GM21825 (cell line): ENCODE results near the gene EPB41L1.

Source experiments
- ATAC-seq: cut with Tn5 transposase; IDR thresholded peaks from one replicate; pipeline ENCODE4 v1.9.1; 2021; ENCODE audit warnings: mild to moderate bottlenecking, moderate library complexity; ENCODE audit not compliant: unreplicated experiment

EPB41L1 gene

GRCh38 chr20:36154700-36155628 lies at the start of gene EPB41L1:
EPB41L1 (plus strand) TSS chr20:36154740; CDS start chr20:36173778, 19,038 bp downstream.
- ATAC-seq: no peak

GRCh38 chr20:36104856-36105255 lies 49.7 kb upstream of the EPB41L1 start:
- no peak for ATAC-seq

- no peak for ATAC-seq
Observed at GRCh38 chr20:36105711-36106226, 48.8 kb upstream of the EPB41L1 start.

GRCh38 chr20:36106606-36107005 lies 47.9 kb upstream of the EPB41L1 start:
- no peak for ATAC-seq

- ATAC-seq: no peak
Observed at GRCh38 chr20:36107881-36108280, 46.7 kb upstream of the EPB41L1 start.

- no peak for ATAC-seq
Observed at GRCh38 chr20:36109251-36109947, 45.1 kb upstream of the EPB41L1 start.

- ATAC-seq: no peak
Observed at GRCh38 chr20:36110994-36111393, 43.5 kb upstream of the EPB41L1 start.

GRCh38 chr20:36112112-36112511 lies 42.4 kb upstream of the EPB41L1 start:
- no peak for ATAC-seq

GRCh38 chr20:36113036-36113435 lies 41.5 kb upstream of the EPB41L1 start:
- ATAC-seq: no peak

GRCh38 chr20:36113566-36114250 lies 40.8 kb upstream of the EPB41L1 start:
- no peak for ATAC-seq

GRCh38 chr20:36114707-36115106 lies 39.8 kb upstream of the EPB41L1 start:
- no peak for ATAC-seq

- ATAC-seq: no peak
Observed at GRCh38 chr20:36115925-36116324, 38.6 kb upstream of the EPB41L1 start.

- no peak for ATAC-seq
Observed at GRCh38 chr20:36116807-36117441, 37.6 kb upstream of the EPB41L1 start.

- ATAC-seq: no peak
Observed at GRCh38 chr20:36117638-36118037, 36.9 kb upstream of the EPB41L1 start.

- ATAC-seq: no peak
Observed at GRCh38 chr20:36118371-36118770, 36.2 kb upstream of the EPB41L1 start.

GRCh38 chr20:36119537-36119936 lies 35.0 kb upstream of the EPB41L1 start:
- ATAC-seq: no peak

- no peak for ATAC-seq
Observed at GRCh38 chr20:36120241-36120640, 34.3 kb upstream of the EPB41L1 start.

GRCh38 chr20:36120991-36121390 lies 33.5 kb upstream of the EPB41L1 start:
- ATAC-seq: no peak

GRCh38 chr20:36121981-36122930 lies 32.3 kb upstream of the EPB41L1 start:
- no peak for ATAC-seq

GRCh38 chr20:36122931-36123288 lies 31.6 kb upstream of the EPB41L1 start:
- ATAC-seq: no peak
